IPS-18a (cell line): ENCODE data around the gene ANO2.

Experiments
- H3K27ac ChIP-seq: one replicate; pipeline ENCODE4 v1.5.1; 2013; ENCODE audit warnings: low read length
- H3K27me3 ChIP-seq: one replicate; pipeline ENCODE4 v1.6.1; 2013; ENCODE audit warnings: mild to moderate bottlenecking, low read length; ENCODE audit not compliant: control insufficient read depth, insufficient read depth
- H3K36me3 ChIP-seq: one replicate; pipeline ENCODE4 v1.6.1; 2013; ENCODE audit warnings: low read depth, low read length; ENCODE audit not compliant: control insufficient read depth
- H3K4me1 ChIP-seq: one replicate; pipeline ENCODE4 v1.6.1; 2013; ENCODE audit warnings: low read depth, low read length; ENCODE audit not compliant: control insufficient read depth
- H3K4me3 ChIP-seq: one replicate; pipeline ENCODE4 v1.5.1; 2013; ENCODE audit warnings: low read length
- H3K9ac ChIP-seq: one replicate; pipeline ENCODE4 v1.6.1; 2013; ENCODE audit warnings: mild to moderate bottlenecking, low read length, moderate library complexity
- H3K9me3 ChIP-seq: one replicate; pipeline ENCODE4 v1.6.1; 2013; ENCODE audit warnings: low read depth, low read length; ENCODE audit not compliant: control insufficient read depth

The ANO2 gene

DNA sequence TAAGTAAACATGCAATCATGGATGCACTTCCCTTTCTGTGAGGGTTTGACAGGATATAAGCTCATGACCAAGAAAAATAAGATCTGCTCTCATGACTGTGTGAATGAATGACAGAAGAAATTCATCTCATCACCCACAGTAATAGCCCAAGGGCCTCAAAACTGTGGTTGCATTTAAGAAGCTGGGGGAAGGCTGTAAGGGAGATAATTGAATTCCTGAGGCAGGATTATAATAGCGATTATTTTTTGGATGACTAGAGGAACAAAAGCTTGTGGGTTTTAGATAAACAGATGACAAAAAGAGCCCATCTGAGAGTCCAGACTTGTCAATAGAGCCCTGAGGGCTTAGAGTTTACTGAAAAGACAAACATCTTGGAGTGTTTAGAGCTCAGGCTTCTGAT is 352.0 kb downstream of the ANO2 start:
- Histone ChIP-seq H3K9ac (no peak overlapping the region), H3K27me3 (no peaks in the 10 kb centered on the region), H3K9me3 (no peaks in the 10 kb centered on the region), H3K4me3 (no peak overlapping the region), H3K27ac (no peak overlapping the region), H3K36me3 (no peaks in the 10 kb centered on the region), H3K4me1 (peaks cover 11% of the 10 kb centered on the region)

DNA sequence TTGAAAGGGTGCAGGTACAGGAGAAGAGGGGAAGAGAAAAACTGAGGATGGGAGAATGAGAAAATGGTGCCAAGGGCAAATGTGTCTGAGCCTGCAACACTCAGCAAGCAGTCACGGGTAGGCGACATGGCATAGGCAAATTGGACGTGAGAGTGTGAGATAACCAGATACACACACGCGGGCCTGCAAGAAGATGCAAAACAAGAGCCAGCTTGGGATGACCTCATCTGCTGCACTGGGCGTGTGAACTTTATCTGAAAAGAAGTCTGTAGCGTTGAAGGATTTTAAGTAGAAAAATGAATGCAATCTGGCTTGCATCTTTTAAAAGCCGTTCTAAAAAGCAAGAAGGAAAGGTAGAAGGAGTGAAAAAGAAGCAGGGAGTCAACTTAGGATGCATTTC is 352.7 kb downstream of the ANO2 start:
- Histone ChIP-seq H3K9ac (no peak overlapping the region), H3K9me3 (no peaks in the 10 kb centered on the region), H3K4me3 (no peak overlapping the region), H3K36me3 (no peaks in the 10 kb centered on the region), H3K4me1 (peaks cover 18% of the 10 kb centered on the region), H3K27ac (no peak overlapping the region), H3K27me3 (no peaks in the 10 kb centered on the region)

DNA sequence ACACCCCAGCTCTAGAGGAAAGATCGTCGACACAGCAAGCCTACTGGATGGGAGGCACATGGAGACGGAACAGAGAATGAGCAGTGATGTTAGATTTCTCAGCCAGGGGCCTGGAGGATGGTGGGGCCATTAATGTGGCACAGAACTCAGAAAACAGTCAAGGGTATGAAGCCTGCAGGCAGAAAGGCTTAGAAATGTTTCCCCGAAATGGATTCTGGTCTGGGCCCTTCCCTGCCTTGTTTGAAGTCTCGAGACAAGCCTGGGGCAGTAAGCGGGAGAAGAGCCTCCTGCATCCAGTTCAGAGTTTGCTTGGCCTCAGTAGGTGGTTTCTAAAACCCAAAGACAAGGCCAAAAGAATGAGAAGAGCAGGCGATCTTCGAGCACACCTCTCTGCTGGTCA is 354.7 kb downstream of the ANO2 start:
- Histone ChIP-seq H3K9me3 (no peaks in the 10 kb centered on the region), H3K4me1 (peaks cover 30% of the 10 kb centered on the region), H3K36me3 (no peaks in the 10 kb centered on the region), H3K27me3 (no peaks in the 10 kb centered on the region), H3K27ac (no peak overlapping the region), H3K9ac (no peak overlapping the region), H3K4me3 (no peak overlapping the region)

- Histone ChIP-seq H3K4me1 (peaks cover 30% of the 10 kb centered on the region), H3K4me3 (no peak overlapping the region)
Measured at GRCh38 chr12:5589054-5589453, 356.0 kb downstream of the ANO2 start.

GRCh38 chr12:5588591-5588990 is 356.5 kb downstream of the ANO2 start:
- no peak overlapping the region for H3K4me3 ChIP-seq
- H3K27me3 ChIP-seq = no peaks in the 10 kb centered on the region
- H3K36me3 ChIP-seq = no peaks in the 10 kb centered on the region
- peaks cover 30% of the 10 kb centered on the region for H3K4me1 ChIP-seq
- H3K27ac ChIP-seq = no peak overlapping the region
- H3K9me3 ChIP-seq = no peaks in the 10 kb centered on the region
- H3K9ac ChIP-seq = no peak overlapping the region

More at GRCh38 chr12:5589054-5589453, 356.0 kb downstream of the ANO2 start:
- Histone ChIP-seq H3K27me3 (no peaks in the 10 kb centered on the region), H3K9ac (no peak overlapping the region), H3K36me3 (no peaks in the 10 kb centered on the region), H3K9me3 (no peaks in the 10 kb centered on the region), H3K27ac (no peak overlapping the region)

- Histone ChIP-seq H3K27ac (no peak overlapping the region), H3K9me3 (no peaks in the 10 kb centered on the region), H3K4me3 (no peak overlapping the region)
Measured at GRCh38 chr12:5588176-5588575, 356.9 kb downstream of the ANO2 start.

GRCh38 chr12:5587711-5588121 is 357.3 kb downstream of the ANO2 start:
- no peaks in the 10 kb centered on the region for H3K27me3 ChIP-seq

More at GRCh38 chr12:5588176-5588575, 356.9 kb downstream of the ANO2 start:
- H3K36me3 ChIP-seq = no peaks in the 10 kb centered on the region
- H3K9ac ChIP-seq = no peak overlapping the region
- H3K4me1 ChIP-seq = peaks cover 30% of the 10 kb centered on the region
- H3K27me3 ChIP-seq = no peaks in the 10 kb centered on the region

GRCh38 chr12:5586201-5586600 is 358.9 kb downstream of the ANO2 start:
- Histone ChIP-seq H3K4me1 (peaks cover 35% of the 10 kb centered on the region), H3K27ac (no peak overlapping the region), H3K4me3 (no peak overlapping the region), H3K9me3 (no peaks in the 10 kb centered on the region), H3K9ac (no peak overlapping the region), H3K27me3 (no peaks in the 10 kb centered on the region), H3K36me3 (no peaks in the 10 kb centered on the region)

More at GRCh38 chr12:5587711-5588121, 357.3 kb downstream of the ANO2 start:
- Histone ChIP-seq H3K4me3 (no peak overlapping the region), H3K36me3 (no peaks in the 10 kb centered on the region), H3K27ac (no peak overlapping the region), H3K9me3 (no peaks in the 10 kb centered on the region), H3K9ac (no peak overlapping the region), H3K4me1 (peaks cover 30% of the 10 kb centered on the region)

DNA sequence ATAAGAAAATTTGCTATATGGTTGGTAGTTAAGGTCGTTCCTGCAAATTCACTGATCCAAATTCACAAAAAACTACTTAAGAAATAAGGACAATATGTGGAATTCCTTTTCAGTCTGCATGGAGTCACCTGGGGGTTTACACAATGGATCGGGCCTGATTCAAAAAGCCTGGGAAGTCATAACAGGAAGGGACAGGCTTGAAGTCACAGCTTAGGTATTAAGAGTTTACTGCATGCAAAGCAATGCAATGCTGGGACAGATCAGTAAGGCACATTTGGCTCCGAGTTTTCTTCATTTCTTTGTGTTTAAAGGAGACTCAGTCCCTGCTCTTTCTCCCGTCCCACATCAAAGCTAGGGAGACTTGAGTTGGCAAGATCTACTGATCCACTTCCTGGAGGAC is 359.9 kb downstream of the ANO2 start:
- H3K4me1 ChIP-seq = peaks cover 35% of the 10 kb centered on the region
- H3K27me3 ChIP-seq = no peaks in the 10 kb centered on the region

DNA sequence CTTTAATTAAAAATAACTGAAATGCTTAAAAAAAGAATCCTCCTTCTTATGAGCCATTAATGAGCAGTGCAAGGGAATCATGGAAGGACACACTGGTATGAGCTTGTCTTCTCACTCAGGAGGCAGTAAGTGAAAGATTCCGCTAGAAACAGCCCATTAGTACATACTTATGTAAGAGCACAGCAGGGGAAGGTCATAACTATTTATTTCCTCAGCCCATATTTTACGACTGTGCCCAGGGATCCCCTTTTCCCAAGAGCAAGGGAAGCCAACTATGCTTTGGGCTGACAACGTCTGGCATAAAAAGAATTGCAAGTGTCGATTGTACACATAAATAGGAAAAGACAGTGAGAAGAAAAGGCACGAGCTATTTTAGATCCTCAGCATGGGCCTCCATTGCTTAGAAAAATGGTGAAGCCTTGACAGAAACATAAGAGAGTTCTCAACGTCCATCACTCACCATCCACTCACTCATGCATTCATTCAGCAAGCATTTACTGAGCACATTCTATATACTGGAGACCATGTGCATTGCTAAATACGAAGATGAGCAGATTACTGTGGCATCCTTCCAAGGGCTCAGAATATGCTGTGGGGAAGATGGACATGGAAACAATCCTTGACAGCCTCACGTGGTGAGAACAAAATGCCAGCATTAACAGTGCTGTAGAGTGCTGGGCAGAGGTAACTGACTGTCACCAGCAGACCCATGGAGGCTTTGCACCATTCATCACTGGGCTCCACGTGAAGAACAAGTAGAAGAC is 360.5 kb downstream of the ANO2 start:
- no peak overlapping the region for H3K27ac ChIP-seq
- H3K27me3 ChIP-seq = no peaks in the 10 kb centered on the region
- no peak overlapping the region for H3K4me3 ChIP-seq
- no peak overlapping the region for H3K9ac ChIP-seq
- H3K4me1 ChIP-seq = peaks cover 35% of the 10 kb centered on the region
- no peaks in the 10 kb centered on the region for H3K9me3 ChIP-seq
- no peaks in the 10 kb centered on the region for H3K36me3 ChIP-seq

More for the DNA sequence above, 359.9 kb downstream of the ANO2 start:
- Histone ChIP-seq H3K9me3 (no peaks in the 10 kb centered on the region), H3K27ac (no peak overlapping the region), H3K4me3 (no peak overlapping the region), H3K36me3 (no peaks in the 10 kb centered on the region), H3K9ac (no peak overlapping the region)

- H3K4me3 ChIP-seq = no peak overlapping the region
- H3K9me3 ChIP-seq = no peaks in the 10 kb centered on the region
- no peak overlapping the region for H3K27ac ChIP-seq
- H3K9ac ChIP-seq = no peak overlapping the region
- H3K4me1 ChIP-seq = peaks cover 19% of the 10 kb centered on the region
- H3K27me3 ChIP-seq = no peaks in the 10 kb centered on the region
- H3K36me3 ChIP-seq = no peaks in the 10 kb centered on the region
Measured at GRCh38 chr12:5582541-5582940, 362.5 kb downstream of the ANO2 start.

- H3K9me3 ChIP-seq = no peaks in the 10 kb centered on the region
- H3K4me1 ChIP-seq = peaks cover 14% of the 10 kb centered on the region
- no peak overlapping the region for H3K27ac ChIP-seq
Measured at GRCh38 chr12:5582018-5582417, 363.0 kb downstream of the ANO2 start.

More at GRCh38 chr12:5582018-5582417, 363.0 kb downstream of the ANO2 start:
- no peak overlapping the region for H3K9ac ChIP-seq
- H3K36me3 ChIP-seq = no peaks in the 10 kb centered on the region
- no peak overlapping the region for H3K4me3 ChIP-seq
- no peaks in the 10 kb centered on the region for H3K27me3 ChIP-seq
